Measurements from ENCODE around the gene KCNH3. TPM values are rescaled to one million over a fixed set of nuclear protein-coding genes. Genes with fewer than 3 reads are reported as not detected.

Gene KCNH3
- total and polyA plus RNA-seq, 8 donors: 0.55 to 3.2 (median 1.2) TPM

- Histone ChIP-seq H3K9me3 (no peaks in the 10 kb centered on the region), H3K27me3 (no peaks in the 10 kb centered on the region), H3K4me3 (no peak overlapping the region), H3K27ac (no peak overlapping the region), H3K4me1 (peaks cover 0 to 6% (median 0%) of the 10 kb centered on the region in 3 donors), H3K36me3 (no peaks in the 10 kb centered on the region)
- ATAC-seq (no peak), DNase-seq (no peak), FAIRE-seq (no peak)
- WGBS, 2 donors: 80 to 87% methylated on average over 7 of the region's 7 CpGs
- intact Hi-C loops (cut with DNase I): no loop called here
- TF ChIP-seq, protein P1, sequence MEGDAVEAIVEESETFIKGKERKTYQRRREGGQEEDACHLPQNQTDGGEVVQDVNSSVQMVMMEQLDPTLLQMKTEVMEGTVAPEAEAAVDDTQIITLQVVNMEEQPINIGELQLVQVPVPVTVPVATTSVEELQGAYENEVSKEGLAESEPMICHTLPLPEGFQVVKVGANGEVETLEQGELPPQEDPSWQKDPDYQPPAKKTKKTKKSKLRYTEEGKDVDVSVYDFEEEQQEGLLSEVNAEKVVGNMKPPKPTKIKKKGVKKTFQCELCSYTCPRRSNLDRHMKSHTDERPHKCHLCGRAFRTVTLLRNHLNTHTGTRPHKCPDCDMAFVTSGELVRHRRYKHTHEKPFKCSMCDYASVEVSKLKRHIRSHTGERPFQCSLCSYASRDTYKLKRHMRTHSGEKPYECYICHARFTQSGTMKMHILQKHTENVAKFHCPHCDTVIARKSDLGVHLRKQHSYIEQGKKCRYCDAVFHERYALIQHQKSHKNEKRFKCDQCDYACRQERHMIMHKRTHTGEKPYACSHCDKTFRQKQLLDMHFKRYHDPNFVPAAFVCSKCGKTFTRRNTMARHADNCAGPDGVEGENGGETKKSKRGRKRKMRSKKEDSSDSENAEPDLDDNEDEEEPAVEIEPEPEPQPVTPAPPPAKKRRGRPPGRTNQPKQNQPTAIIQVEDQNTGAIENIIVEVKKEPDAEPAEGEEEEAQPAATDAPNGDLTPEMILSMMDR (IDR thresholded peaks at IDR 0.05): no peak
Measured at GRCh38 chr12:49541911-49542505, 3.2 kb downstream of the KCNH3 start.

DNA sequence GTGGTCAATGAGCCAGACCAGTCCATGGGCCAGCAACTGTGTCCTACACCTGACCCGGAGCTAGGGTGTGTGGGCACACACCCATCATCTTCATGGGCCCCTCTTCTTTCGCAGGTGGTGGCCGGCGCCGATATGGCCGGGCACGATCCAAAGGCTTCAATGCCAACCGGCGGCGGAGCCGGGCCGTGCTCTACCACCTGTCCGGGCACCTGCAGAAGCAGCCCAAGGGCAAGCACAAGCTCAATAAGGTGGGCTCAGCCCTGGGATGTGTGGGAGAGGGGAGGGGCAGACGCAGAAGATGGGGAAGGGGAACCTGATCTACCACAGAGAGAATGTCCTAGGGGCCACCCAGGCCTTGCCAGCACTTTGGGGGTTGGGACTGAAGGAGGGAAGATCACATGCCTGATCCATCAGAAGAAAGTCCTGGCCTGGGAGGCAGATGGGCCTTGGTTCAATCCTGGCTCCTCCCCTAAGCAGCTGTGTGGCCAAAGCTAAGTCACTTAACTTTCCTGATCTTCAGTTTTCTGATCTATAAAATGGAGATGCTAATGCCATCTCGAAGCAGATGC is 3.8 kb downstream of the KCNH3 start:
- Histone ChIP-seq H3K27me3 (no peaks in the 10 kb centered on the region), H3K9me3 (no peaks in the 10 kb centered on the region), H3K4me3 (no peak overlapping the region), H3K4me1 (peaks cover 0 to 2% (median 0%) of the 10 kb centered on the region in 3 donors), H3K27ac (no peak overlapping the region), H3K36me3 (no peaks in the 10 kb centered on the region)
- WGBS, 2 donors: 89 to 93% methylated on average over 15 of the region's 15 CpGs
- intact Hi-C loops (cut with DNase I): no loop called here
- no peak for ATAC-seq
- TF ChIP-seq, protein P1 (IDR thresholded peaks at IDR 0.05): no peak
- no peak for FAIRE-seq
- peak in 1 of 6 donors; percentile 49 for DNase-seq

DNA sequence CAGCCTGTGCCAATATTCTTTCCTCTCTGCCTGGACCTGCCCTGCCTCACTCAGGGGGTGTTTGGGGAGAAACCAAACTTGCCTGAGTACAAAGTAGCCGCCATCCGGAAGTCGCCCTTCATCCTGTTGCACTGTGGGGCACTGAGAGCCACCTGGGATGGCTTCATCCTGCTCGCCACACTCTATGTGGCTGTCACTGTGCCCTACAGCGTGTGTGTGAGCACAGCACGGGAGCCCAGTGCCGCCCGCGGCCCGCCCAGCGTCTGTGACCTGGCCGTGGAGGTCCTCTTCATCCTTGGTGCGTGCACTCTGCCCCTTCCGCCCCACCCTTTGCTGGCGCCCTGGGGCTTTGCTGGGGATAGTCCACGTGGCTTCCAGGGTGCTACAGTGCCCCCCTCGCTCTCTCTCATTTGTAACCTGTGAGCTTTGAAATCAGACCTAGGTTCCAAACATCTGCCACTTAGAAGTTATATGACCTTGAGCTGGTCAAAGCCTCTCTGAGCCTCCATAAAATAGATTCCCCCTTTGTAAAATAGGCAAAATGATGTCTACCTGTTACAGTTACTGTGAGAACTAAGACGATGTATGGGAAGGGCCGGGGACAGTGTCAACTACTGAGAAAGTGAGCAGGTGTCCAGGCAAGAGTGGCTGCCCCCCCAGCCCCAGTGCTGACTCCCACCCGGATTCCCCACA is 4.5 kb downstream of the KCNH3 start:
- FAIRE-seq: no peak
- Histone ChIP-seq H3K9me3 (no peaks in the 10 kb centered on the region), H3K27ac (no peak overlapping the region), H3K4me1 (no peaks in the 10 kb centered on the region), H3K27me3 (no peaks in the 10 kb centered on the region), H3K36me3 (no peaks in the 10 kb centered on the region), H3K4me3 (no peak overlapping the region)
- 65 to 72% methylated on average over 20 of the region's 20 CpGs for WGBS, 2 donors
- DNase-seq: peak in 1 of 6 donors; percentile 41
- ATAC-seq: no peak
- intact Hi-C loops (cut with DNase I): no loop called here
- TF ChIP-seq, protein P1 (IDR thresholded peaks at IDR 0.05): no peak

DNA sequence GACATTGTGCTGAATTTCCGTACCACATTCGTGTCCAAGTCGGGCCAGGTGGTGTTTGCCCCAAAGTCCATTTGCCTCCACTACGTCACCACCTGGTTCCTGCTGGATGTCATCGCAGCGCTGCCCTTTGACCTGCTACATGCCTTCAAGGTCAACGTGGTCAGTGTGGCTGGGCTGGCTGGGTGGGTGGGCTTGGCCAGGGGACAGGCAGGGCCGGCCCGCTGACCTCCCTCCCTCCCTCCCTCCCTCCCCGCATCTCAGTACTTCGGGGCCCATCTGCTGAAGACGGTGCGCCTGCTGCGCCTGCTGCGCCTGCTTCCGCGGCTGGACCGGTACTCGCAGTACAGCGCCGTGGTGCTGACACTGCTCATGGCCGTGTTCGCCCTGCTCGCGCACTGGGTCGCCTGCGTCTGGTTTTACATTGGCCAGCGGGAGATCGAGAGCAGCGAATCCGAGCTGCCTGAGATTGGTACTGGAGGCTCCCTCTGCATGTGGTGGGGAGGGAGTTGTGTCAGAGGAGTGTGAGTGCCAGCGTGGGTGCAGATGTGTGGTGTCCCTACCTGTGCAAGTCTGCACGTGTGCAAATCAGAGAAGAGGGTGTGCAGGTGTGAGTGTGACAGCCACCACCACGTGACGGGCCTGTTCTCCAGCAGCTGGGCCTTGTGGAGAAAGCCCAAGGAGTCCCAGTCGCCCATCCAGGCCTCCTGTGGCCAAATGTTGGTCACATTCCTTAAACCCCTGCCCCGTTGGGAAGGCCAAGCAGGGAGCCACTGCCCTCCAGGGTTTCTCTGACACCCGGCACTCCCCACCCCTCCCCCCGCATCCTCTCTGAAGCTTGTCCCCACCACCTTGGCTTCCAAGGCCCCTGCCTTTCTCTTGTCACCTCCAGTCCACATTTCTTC is 5.3 kb downstream of the KCNH3 start:
- no peaks in the 10 kb centered on the region for H3K9me3 ChIP-seq
- H3K4me1 ChIP-seq: no peaks in the 10 kb centered on the region
- ATAC-seq: no peak
- peak in 1 of 6 donors; percentile 50 for DNase-seq
- TF ChIP-seq, protein P1 (IDR thresholded peaks at IDR 0.05): no peak
- 70 to 74% methylated on average over 39 of the region's 39 CpGs for WGBS, 2 donors
- no peak overlapping the region for H3K4me3 ChIP-seq
- FAIRE-seq: no peak
- H3K27me3 ChIP-seq: no peaks in the 10 kb centered on the region
- intact Hi-C loops (cut with DNase I): no loop called here
- H3K27ac ChIP-seq: no peak overlapping the region
- H3K36me3 ChIP-seq: no peaks in the 10 kb centered on the region
